Measurements from ENCODE around the gene ABCC3.

DNA sequence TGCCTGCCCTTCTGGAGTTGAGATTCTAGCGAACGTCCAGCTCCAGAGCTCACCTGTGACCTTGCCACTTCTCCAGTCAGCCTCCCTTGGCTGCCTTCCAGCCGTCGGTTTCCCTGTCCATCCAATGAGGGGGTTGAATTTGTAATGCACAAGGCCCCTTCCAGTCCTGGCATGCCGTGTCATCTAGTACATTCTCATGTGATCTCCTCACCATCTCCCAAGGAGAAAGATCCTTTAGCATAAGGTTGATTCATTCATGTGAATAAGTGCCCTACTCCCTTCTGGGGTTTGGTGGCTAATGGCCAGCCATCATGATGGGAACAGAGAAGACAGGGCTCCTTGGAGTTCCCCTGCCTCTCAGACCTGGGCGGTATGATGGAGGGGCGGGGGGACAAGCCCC lies 18.9 kb upstream of the ABCC3 start:
- TF ChIP-seq POLR2A (IDR thresholded peaks at IDR 0.05): no peak
- TF ChIP-seq CTCF (IDR thresholded peaks at IDR 0.05): no peak
- TF ChIP-seq EP300 (IDR thresholded peaks at IDR 0.05; ENCODE audit: low read depth): no peak
